HS-5 (cell line): ENCODE results near the gene CRISP3.
A peak's percentile ranks its signal among the peaks of the same experiment; 100 is the strongest.
"Not testable (repeated sequence)": the region's sequence is repeated elsewhere in the genome, so short reads cannot be mapped to it uniquely, and the experiment has no call there.

Experiments
- DNase-seq: peaks from one replicate; pipeline ENCODE4 v3.0.0-alpha.2; 2012; ENCODE audit warnings: low read depth

Gene CRISP3

GRCh38 chr6:49744259-49744658, at the start of gene CRISP3:
Gene CRISP3, minus strand, starts transcription at chr6:49744388. Its CDS starts 21 bp downstream, at chr6:49744367.
- peak; percentile 3 for DNase-seq

GRCh38 chr6:49790341-49790740, 46.2 kb upstream of the CRISP3 start:
- no peak for DNase-seq

GRCh38 chr6:49787176-49787575, 43.0 kb upstream of the CRISP3 start, which contains the start of gene PGK2:
Gene PGK2, minus strand, starts transcription at chr6:49787285. Its CDS starts 98 bp downstream, at chr6:49787187.
- no peak for DNase-seq

- DNase-seq: no peak
These were observed 40.1 kb upstream of the CRISP3 start for GRCh38 chr6:49784272-49784671.

- no peak for DNase-seq
These were observed 38.5 kb upstream of the CRISP3 start for GRCh38 chr6:49782725-49783124.

- no peak for DNase-seq
These were observed 38.1 kb upstream of the CRISP3 start for GRCh38 chr6:49782293-49782692.

GRCh38 chr6:49776444-49776843, 32.3 kb upstream of the CRISP3 start:
- DNase-seq: no peak

GRCh38 chr6:49775043-49775442, 30.9 kb upstream of the CRISP3 start:
- no peak for DNase-seq

- DNase-seq: no peak
These were observed 28.1 kb upstream of the CRISP3 start for GRCh38 chr6:49772285-49772684.

GRCh38 chr6:49766762-49767161, 22.6 kb upstream of the CRISP3 start:
- DNase-seq: no peak

- no peak for DNase-seq
These were observed 20.5 kb upstream of the CRISP3 start for GRCh38 chr6:49764571-49765236.

GRCh38 chr6:49743429-49743828, 759 bp downstream of the CRISP3 start:
- no peak for DNase-seq

- no peak for DNase-seq
These were observed 4.8 kb downstream of the CRISP3 start for GRCh38 chr6:49739423-49739822.

- no peak for DNase-seq
These were observed 8.1 kb downstream of the CRISP3 start for GRCh38 chr6:49736017-49736508.

GRCh38 chr6:49733680-49734079, 10.5 kb downstream of the CRISP3 start:
- DNase-seq: no peak

GRCh38 chr6:49732781-49733180, 11.4 kb downstream of the CRISP3 start:
- no peak for DNase-seq

- no peak for DNase-seq
These were observed 13.9 kb downstream of the CRISP3 start for GRCh38 chr6:49730251-49730650.

- not testable (repeated sequence) for DNase-seq
These were observed 20.3 kb downstream of the CRISP3 start for GRCh38 chr6:49723917-49724316.

- DNase-seq: no peak
These were observed 22.9 kb downstream of the CRISP3 start for GRCh38 chr6:49721297-49721696.

- no peak for DNase-seq
These were observed 23.8 kb downstream of the CRISP3 start for GRCh38 chr6:49720372-49720771.

- DNase-seq: no peak
These were observed 30.8 kb downstream of the CRISP3 start, which contains the start of gene CRISP2 for GRCh38 chr6:49713346-49713745. Gene CRISP2, minus strand, starts transcription at chr6:49713543. Its CDS starts 4,347 bp downstream, at chr6:49709196.

GRCh38 chr6:49698478-49698877, 45.7 kb downstream of the CRISP3 start:
- DNase-seq: no peak

GRCh38 chr6:49693512-49693911, 50.7 kb downstream of the CRISP3 start:
- no peak for DNase-seq

GRCh38 chr6:49692534-49692933, 51.7 kb downstream of the CRISP3 start:
- no peak for DNase-seq
